GM19395 (cell line): Measurements from ENCODE around the gene GTF3C6.
"Not testable (repeated sequence)": the region's sequence is repeated elsewhere in the genome, so short reads cannot be mapped to it uniquely, and the experiment has no call there.

Experiments used
- ATAC-seq: cut with Tn5 transposase; IDR thresholded peaks from one replicate; pipeline ENCODE4 v1.9.1; 2021; ENCODE audit warnings: mild to moderate bottlenecking, moderate library complexity; ENCODE audit not compliant: unreplicated experiment

GTF3C6 gene

DNA sequence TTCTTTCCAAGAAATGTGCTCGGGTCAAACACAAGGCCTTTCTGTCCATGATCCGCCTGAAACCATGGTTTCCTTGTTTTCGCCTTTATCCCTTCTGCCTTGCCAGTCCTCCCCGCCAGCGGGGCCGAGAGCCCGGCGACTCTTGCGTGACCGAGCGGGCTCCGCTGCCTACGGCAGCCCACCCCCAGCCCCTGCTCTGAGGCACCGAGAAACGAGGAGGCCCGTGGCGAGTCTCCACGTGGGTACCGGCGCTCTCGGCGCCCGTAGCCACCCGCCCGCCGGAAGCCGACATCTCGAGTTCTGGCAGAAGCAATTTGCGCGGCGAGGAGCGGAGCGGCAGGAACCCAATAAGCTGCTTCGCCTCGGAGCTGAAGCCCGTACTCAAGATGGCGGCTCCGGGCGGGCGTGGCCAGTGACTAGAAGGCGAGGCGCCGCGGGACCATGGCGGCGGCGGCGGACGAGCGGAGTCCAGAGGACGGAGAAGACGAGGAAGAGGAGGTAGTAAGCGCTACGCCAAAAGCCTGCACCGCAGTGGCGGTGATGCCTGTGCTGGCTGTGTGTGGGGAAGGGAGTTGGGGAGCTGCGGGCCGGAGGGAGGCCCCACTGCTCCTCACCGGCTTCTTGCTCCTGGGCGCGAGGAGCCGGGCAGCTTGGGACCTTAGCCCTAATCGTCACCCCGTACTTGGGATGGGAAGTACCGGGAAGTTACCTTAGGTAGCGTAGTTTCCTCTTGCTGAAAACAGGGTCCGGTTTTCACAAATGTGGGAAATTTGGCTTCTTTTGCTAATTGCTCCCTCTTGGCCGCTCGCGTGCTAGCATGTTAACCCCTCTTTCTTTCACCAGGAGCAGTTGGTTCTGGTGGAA, at the start of gene GTF3C6:
Gene GTF3C6 (plus strand): TSS at position 378 of the 864 bp plus-strand sequence. CDS start 64 bp downstream, at position 442.
- ATAC-seq = peak; percentile 97

DNA sequence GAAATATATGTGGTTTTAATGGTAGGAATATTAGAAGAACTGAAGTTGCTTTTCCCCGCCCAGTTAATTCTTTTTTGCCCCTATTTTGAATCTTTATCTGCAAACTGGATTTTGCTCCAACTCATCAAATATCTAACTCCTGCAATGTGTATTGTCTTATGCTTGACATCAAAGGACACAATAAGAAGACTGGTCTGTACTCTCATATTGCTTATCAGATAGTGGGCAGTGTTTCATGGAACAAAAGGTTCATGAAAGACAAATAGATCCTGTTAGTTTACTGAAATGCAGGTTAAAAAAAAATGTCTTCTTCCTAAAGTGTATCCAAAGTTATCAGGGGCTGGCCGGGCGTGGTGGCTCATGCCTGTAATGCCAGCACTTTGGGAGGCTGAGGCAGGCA, 27.7 kb upstream of the GTF3C6 start:
- no peak for ATAC-seq

DNA sequence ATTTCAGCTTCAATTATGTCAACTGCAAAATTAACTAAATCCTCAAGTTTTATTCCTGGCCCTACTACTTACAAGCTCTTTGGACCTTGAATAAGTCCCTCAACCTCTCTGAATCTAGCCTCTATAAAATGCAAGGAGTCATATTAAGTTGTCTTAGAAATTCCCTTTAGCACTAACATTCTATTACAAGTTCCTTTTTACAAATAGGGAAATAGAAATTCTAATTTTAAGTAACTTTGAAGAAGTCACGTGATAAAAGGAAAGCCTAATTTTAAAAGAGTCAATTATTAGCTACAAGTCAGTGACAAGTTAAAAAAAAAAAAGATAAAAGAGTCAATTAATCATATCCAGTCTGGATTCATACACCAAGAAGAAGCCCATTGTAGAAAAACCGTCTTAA, 24.6 kb upstream of the GTF3C6 start:
- no peak for ATAC-seq

DNA sequence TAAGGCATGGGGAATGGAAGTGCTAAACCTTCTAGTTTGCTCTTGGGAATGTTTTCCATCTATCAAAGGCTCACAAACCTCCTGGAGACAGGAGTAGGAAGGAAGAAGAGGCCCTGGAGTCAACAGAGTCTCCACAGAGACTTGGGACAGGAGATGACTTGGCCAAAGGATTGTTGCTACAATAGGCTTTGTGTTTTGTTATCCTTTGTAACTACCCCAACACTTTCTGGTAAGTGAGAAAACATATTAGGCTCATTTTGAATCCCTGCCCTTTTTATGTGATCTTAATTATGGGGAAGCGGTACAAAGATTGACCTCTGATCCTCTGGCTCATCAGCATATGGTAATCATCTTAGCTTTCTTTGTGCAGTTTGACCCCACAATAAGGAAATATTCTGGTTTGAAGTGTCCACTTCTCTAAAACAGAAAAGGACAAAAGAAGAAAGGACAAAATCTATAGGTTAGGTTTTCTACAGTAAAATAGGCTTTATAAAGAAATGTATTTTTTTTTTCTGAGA, 24.1 kb upstream of the GTF3C6 start:
- ATAC-seq = no peak

DNA sequence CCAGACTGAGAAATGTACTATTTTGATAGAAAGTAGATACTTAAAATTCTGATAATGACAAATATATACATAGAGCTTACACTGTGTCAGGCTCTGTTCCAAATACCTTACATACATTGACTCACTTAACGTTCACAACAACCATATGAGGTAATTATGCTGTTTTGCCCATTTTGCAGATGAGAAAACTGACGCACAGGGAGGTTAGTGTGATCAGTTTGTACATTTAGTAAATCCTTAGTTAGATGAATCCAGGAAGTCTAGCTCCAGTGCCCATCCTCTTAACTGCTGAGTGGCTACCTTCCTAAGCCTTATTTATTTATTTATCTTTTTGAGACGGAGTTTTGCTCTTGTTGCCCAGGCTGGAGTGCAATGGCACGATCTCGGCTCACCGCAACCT, 23.3 kb upstream of the GTF3C6 start:
- no peak for ATAC-seq

DNA sequence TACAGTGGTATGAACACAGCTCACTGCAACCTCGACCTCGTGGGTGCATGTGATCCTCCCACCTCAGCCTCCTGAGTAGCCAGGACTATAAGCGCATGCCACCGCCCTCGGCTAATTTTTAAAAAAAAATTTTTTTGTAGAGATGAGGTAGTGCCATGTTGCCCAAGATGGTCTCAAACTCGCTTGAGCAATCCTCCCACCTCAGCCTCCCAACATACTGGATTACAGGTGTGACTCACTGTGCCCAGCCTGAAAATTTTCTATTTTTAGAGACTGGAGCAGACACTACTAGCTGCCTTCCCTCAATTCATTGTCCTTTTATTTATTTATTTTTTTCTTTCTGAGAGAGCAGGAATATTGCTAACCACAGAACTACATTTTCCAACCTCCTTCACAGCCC, 20.3 kb upstream of the GTF3C6 start:
- ATAC-seq = no peak

DNA sequence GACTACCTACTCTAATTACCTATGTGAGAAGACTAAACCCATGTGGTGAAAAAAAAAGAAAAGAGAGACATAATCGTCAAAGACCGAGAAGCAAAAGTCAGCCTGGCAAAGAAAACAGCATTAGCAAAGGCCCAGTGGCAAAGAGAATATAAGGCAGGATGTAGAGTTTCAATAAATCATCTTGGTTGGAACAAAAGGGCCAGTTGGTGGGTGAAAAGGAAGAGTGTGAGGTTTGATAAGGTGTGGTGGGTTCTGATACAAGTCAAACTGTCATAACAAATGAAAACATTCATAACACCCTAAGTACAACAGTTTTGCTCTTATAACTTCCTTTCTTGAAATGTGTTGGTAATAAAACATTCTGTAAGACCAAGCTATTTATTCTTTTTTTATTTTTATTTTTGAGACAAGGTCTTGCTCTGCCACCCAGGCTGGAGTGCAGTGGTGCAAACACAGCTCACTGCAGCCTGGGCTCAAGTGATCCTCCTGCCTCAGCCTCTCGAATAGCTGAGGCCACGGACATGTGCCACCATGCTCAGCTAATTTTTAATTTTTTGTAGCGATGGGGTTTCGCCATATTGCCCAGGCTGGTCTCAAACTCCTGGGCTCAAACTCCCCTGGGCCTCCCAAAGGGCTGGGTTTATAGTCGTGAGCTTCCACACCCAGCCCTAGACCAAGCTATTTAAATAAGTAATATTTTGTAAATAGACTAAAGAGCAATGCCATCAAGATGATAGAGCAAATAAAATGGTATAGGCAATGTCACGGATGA, 18.9 kb upstream of the GTF3C6 start:
- no peak for ATAC-seq

DNA sequence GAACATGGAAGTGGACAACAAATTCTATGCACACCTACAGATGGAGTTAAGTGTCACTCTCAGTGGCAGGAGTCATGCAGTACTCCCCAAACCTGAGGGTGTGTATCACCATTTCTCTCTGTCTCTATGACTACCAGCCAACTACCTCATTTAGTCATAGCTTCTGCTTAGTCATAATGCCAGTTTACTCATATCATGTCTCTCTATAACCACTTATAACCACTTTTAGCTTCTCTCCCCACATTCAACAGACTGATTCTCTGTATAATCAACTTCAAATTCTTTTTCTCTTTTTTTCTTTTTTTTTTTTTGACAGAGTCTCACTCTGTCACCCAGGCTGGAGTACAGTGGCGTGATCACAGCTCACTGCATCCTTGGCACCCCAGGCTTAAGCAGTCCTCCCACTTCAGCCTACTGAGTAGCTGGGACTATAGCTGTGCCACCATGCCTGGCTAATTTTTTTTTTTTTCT, 13.8 kb upstream of the GTF3C6 start:
- ATAC-seq = peak; percentile 100

- no peak for ATAC-seq
These were observed 12.0 kb upstream of the GTF3C6 start for GRCh38 chr6:110946498-110946897.

- ATAC-seq = no peak
These were observed 8.7 kb upstream of the GTF3C6 start for GRCh38 chr6:110949679-110950285.

GRCh38 chr6:110950440-110950839, 8.1 kb upstream of the GTF3C6 start:
- no peak for ATAC-seq

DNA sequence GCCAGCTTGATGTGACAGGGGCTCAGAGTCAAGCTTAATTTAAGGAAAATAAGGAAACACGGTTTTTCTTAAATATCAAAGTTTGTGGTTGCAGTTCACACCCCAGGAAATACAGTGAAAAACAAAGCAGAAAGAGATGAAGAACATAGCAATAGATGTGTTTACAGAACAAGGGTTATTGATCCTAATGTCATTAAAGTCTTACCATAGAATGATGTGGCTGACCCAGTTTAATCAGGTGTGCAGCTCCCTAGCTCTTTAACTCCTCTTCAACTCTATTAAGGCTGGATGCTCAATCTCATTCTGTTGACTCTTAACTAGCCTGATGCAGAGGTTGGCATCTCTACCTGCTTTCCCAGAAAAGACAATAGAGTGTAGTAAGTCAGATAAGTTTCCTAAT, 7.5 kb upstream of the GTF3C6 start:
- no peak for ATAC-seq

DNA sequence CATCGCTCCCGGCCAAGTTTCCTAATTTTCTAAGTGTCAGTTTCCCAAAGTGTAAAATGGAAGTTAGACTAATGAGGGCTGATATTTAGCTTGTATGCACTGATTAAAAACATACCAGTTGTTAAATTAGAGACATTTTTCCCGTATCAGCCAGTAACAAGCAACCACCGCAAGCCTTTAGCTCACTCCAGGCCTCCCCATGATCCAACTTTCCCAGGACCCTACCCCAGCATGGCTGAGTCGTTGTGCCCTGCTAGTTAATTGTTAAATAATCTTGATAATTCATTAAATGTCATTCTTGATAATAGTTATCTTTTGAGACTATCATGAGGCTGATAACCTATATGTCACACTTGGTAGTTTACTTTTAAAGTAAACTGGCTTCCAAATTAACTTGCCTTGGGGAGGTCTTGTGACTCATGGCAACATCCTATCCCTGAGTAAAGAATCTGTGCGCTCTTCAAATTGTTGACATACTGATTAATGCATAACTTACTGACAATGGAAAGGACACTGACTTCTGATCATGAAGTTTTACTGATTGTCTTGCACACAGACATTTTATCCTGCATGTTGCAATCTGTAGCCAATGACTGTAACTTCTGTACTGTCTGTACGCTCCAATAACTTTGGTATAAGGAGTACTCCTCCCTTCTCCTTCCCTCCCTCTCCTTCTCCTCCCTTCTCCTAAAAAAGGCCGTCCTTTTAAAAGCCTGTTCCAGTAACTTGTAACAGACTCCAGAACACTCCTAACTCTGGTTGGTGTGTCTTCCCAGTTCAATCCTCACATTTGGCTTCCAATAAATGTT, 6.3 kb upstream of the GTF3C6 start:
- no peak for ATAC-seq

- no peak for ATAC-seq
These were observed 4.7 kb upstream of the GTF3C6 start for GRCh38 chr6:110953633-110954303.

DNA sequence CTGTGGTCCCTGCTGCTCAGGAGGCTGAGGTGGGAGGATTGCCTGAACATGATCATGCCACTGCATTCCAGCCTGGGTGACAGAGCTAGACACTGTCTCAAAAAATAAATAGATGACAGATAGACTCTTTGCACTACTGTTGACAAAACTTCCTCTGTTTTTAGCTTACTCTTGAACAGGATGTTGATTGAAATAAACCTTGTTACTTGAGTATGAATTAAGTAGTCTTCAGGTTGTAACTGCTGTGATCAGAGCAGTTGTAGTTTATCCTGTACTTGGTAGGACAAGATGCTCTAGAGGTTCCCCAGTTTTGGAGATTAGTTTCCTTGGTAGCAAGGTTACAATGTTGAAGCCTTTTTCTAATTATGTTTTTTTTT, 1.5 kb downstream of the GTF3C6 start:
- no peak for ATAC-seq

- ATAC-seq = not testable (repeated sequence)
These were observed 4.1 kb downstream of the GTF3C6 start for GRCh38 chr6:110962636-110963035.

DNA sequence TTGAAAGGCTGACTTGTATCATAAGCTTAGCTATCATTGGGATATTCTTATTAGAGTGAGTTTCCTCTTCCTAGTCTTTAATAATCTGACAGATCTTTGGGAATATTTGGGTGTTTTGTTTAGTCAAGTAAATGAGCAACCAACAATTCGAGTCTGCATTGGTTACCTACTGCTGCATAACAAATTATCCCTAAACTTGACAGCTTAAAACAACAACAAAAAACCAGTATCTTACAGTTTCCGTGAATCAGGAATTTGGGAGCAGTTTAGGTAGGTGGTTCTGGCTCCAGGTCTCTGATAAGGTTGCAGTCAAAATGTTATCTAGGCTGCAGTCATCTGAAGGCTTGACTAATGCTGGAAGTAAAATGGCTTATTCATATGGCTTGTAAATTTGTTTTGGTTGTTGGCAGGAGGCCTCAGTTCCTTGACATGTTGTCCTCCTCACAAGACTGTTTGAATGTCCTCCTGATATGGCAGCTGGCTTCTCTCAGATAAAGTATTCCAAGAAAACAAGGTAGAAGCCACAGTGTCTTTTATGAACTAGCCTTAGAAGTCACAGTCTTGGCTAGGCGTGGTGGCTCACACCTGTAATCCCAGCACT, 7.2 kb downstream of the GTF3C6 start:
- ATAC-seq = no peak

GRCh38 chr6:110968661-110969060, 10.2 kb downstream of the GTF3C6 start:
- not testable (repeated sequence) for ATAC-seq

DNA sequence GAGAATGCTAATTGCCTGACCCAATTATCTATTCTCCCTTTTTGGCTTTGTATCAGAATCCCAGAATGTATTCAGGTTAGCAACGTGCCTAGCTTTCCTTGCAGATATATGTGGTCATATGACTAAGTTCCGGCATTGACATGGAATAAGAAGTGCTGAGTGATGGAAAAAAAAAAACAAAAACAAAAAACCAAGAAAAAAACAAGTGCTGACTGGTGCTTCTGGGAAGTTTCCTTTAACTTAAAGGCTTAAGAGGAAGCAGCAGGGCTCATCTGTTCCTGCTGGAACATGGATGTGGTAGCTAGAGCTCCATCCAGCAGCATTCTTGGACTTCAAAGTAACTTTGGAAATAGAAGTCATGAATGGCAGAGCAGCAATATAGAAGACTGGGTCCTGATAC, 13.0 kb downstream of the GTF3C6 start:
- ATAC-seq = no peak

DNA sequence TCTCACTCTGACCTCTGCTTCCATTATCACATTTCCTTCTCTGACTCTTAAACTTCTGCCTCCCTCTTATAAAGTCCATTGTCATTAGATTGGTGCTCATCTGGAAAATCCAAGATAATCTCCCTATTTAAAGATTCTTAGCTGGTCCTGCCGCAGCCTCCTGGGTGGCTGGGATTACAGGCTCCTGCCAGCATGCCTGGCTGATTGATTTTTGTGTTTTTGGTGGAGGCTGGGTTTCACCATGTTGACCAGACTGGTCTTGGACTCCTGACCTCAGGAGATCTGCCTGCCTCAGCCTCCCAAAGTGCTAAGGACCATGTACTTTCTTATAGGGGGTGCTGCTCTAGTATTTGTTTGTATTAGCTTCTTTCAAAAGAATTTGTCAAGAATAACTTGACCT, 18.1 kb downstream of the GTF3C6 start:
- ATAC-seq = no peak
